Endometrial microvascular endothelial cells (primary cell): ENCODE data around the gene ZNF710. TPM values are rescaled to one million over a fixed set of nuclear protein-coding genes. Genes with fewer than 3 reads are reported as not detected.

Experiments used
- in situ Hi-C: cut with HindIII; loops from 2 replicates; pipeline ENCODE4 v1.10.0; 2017; ENCODE audit warnings: low sequenced_read_pairs, low pct_unique_long_range_greater_than_20kb; ENCODE audit errors: inconsistent ontology term
- total RNA-seq: library from RNA; depleted of rRNA; stranded (reverse); fragments of >200 nt; gene quantifications from one replicate; pipeline ENCODE4 v1.2.3, GENCODE V29; 2015; ENCODE audit errors: inconsistent ontology term

The ZNF710 gene
- total RNA-seq, 1 donor from 2014 or later: 15.2 TPM

DNA sequence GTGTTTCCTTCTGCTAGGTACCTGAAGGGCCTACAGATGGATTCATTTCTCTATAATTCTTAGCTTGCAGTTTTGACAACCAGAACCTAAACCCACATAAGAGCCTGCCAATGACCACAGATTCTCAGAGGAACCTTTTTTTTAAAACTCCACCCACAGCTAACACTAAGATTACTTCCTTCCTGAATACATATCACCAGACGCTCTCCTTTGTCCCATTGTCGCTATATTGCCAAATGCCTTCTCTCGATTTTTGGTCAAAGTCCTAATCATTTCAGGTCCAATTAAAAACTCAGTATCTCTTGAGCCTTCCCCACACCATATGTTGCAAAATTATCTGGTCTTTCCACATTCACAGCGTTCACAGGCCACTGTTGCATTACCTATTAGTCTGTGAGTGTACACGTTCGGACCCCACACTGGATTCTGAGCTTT is 12.4 kb downstream of the ZNF710 start:
- in situ Hi-C loops: no loop called here

DNA sequence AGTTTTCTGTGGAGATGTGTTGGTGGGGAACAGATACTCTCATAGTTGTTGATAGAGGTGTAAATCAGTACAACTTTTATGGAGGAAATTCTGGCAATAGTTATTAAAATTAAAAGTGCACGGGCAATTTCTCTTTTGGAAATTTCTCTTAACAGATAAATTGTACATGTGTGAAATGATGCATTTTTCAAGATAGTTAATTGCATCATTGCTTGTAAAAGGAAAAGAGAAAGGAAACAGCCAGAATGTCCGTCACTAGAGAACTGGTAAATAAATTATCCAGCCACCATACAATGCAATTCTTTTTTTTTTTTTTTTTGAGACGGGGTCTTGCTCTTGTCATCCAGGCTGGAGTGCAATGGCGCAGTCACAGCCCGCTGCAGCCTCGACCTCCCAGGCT is 14.2 kb downstream of the ZNF710 start:
- in situ Hi-C loops: no loop called here

DNA sequence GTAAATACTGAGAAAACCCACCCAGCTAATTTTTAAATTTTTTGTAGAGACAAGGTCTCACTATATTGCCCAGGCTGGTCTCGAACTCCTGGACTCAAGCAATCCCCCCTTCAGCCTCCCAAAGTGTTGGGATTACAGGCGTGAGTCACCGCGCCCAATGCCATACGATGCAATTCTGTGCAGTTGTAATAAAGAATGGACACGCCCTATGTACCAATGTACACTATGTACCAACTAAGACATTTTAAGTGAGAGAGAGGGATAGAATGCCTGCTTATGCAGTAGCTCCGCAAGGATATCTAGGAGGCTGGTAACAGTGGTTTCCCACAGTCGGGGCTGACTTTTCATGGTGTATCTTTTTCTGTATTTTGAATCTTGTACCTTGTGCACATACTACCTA is 14.6 kb downstream of the ZNF710 start:
- in situ Hi-C loops: no loop called here

DNA sequence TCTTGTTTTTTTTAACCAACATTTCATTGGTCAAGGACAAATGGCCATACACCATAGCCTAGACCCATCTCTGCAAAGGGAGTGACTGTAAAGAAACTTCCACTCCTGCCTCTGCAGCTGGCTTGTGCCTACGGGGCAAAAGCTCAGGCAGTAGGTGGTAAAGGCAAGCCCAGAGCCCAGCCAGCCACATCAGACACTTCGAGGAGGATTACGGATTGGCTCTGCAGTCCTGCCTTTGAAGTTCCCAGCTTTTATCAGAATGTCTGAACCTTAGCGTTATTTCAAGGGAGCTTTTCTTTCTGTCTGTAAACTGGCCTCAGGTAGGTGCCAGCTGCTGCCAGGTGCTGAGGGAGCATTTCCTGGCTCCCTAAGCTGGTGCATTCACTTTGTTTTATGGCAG is 15.6 kb downstream of the ZNF710 start:
- in situ Hi-C loops: no loop called here

DNA sequence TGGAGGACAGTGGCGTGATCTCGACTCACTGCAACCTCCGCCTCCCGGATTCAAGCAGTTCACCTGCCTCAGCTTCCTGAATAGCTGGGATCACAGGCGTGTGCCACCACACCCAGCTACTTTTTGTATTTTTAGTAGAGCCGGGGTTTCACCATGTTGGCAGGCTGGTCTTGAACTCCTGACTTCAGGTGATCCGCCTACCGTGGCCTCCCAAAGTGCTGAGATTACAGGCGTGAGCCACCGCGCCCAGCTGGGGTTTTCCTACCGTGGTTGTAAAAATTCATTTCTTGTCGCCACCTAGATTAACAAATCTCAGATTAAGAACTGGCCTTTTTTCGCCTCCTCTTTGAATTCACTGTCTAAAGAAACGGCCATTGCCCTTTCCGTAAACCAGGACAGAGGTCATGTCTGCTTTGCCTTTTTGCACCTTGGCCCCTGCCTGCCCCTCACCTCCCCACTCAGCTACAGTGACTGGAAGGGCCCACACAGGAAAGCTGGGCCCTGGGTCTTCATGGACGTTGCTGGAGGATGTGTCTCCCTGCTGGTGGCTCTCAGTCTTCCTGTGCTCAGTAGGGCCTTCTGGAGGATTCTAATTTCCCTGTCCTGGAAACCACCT is 17.2 kb downstream of the ZNF710 start:
- in situ Hi-C loops: no loop called here

DNA sequence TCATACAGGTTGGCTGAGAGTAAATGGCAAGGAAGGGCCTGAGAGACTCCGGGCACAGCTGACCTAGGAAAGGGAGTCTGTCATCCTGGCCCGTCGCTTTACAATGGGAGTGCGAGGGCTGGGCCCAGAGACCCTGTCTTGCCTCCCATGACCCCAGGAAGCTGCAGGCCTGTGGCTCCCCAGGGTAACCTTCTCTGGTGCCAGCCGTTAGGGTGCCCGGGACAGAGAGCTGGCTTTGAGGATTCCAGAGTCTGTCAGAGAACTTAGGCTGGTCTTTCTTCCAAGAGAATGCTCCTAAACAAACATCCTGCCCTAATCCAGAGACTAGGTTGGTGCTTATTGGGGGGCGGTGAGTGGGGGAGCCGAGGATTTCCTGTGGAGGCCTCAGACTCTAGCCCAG is 18.5 kb downstream of the ZNF710 start:
- in situ Hi-C loops: no loop called here

DNA sequence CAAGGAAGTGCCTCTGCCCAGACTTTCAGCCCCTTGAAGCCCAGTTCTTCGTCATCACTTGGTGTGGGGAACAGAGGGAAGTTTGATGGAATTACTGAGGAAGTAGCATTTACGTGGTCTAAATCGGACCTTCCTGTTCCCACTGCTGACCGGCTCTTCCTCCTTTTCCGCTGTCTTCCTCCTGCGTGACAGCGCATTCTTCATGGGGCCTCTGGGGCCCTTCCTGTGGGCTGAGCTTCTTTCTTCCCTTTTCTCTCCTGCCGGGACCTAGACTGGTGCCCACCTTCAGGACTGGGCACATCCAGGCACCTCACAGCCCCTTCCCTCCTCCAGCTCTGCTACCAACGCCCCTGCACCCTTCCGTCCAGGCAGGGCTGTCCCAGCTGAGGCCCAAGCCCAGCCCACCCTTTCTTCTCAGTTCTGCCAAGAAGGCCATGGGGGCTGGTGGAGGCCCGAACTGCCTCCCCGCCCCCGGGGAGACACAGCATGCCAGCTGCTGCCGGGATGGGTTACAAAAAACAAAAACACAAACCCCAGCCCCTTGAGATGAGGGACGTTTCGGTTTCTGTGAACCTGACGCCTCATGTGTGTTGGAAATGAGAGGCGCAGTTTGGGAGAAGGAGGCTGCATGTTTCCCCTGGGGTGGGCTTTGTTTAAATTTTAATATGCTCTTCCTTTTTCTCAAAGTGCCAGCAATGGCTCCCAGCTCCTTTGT is 19.1 kb downstream of the ZNF710 start:
- in situ Hi-C loops: no loop called here

DNA sequence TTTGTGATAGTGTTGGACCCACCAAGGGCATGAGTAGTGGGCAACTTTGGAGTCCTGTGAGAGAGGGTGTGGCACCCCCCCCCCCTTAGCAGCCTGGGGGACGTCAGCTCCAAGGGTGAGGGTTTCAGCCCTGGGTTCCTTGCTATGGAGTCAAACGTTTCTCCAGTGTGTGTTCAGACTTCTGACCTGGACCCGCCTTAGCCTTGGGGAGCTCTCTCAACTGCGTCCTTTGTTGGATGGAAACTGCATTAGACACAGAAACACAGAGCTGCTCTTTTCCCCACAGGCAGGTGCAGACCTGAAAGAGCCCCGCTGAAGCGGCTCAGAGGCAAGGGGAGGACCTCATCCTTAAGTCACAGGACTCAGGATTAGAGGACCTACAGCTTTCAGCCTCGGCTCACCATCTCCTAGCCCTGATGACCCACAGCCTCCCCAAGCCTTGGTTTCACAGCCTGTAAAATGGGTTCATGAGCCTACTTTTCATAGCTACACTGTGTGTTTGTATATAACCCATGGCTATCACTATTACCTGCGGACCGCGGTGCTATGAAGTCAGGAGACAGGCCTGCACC is 19.9 kb downstream of the ZNF710 start:
- in situ Hi-C loops: no loop called here

DNA sequence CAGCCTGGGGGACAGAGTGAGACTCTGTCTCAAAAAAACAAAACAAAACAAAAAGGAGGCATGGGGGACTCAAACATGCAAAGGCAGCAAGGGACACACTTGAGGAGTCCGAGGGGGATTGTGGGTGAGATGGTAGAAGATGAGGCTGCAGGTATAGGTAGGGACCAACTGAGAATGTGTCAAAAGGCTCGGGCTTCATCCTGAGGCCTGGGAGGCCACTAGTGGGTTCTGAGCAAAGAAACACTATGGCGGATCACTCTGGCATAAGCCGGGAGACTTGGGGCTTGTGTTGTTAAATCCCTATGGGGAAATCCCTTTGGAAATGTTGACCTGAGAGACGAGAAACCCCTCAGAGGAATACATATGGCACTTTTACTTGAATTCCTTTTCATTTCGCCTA is 21.2 kb downstream of the ZNF710 start:
- in situ Hi-C loops: no loop called here

DNA sequence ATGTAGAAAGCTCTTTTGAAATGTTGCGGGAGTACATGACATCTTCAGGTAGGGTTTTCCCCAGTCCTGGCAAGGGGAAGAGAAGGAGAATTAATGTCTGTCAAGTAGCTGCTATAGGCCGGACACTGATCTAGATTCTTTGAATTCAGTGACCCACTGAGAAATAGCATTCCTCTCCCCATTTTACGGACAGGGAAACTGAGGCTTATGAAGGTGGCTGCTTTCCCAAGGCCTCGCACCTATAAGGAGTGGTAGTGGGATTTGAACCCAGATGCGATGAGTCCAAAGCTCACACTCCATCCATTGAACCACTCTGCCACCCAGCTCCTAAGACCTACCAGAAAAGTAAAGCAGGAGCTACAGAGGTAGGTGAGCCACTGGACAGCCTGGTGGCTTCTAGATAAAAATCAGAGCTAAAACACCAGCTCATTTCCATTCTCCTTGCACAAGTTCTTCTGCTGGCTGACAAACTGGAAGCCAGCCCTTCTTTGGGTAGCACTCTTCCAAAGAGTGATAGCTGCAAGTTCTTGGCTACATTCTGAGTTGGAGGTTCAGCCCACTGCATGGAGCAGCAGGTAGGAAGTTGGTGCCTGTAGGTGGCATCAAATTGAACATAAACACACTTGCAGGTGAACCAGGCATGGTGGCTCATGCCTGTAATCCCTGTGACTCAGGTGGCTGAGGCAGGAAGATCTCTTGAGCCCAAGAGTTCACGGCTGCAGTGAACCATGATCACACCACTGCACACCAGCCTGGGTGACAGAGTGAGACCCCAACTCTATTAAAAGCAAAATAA is 22.0 kb downstream of the ZNF710 start:
- in situ Hi-C loops: no loop called here

DNA sequence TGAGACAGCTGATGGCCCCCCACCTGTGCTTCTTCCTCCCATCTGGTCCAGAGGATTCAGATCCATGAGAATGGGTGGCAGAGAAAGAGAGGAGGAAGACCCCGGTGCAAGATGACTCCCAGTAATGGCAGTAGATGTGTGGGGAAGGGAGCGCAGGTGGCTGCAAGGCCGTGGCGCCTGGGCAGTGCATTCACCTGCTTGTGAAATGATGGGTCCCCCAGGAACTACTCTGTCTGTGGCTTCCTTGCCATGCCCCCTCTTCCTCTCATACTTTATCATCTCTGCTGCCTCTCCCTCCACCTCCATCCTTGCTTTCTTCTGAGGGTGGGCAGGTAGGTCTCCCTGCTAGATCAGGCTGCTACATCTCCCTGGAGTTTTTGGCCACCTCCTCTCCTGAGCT is 23.3 kb downstream of the ZNF710 start:
- in situ Hi-C loops: no loop called here

DNA sequence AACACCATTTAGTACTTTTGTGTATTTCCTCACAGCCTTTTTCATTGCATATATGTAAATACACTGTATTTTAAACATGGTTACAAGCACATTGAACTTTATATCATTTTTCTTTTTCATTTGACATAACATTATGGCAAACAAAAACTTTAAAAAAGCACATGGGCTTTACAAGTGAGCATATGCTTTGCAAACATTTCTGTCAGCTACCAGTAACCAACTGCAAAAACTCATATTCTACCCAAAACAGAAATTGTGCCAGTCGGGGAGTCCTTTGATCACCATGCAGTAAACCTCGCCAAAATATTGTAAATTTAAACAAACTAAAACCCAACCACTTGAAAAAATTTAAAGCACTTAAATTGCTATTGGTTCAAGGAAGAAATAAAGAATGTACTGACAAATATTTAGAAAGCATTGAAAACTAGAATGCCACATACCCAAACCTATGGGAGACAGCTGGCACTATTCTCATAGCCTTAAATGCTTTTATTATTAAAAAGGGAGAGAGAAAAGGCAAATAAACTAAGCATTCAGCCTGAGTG is 24.4 kb downstream of the ZNF710 start:
- in situ Hi-C loops: no loop called here

DNA sequence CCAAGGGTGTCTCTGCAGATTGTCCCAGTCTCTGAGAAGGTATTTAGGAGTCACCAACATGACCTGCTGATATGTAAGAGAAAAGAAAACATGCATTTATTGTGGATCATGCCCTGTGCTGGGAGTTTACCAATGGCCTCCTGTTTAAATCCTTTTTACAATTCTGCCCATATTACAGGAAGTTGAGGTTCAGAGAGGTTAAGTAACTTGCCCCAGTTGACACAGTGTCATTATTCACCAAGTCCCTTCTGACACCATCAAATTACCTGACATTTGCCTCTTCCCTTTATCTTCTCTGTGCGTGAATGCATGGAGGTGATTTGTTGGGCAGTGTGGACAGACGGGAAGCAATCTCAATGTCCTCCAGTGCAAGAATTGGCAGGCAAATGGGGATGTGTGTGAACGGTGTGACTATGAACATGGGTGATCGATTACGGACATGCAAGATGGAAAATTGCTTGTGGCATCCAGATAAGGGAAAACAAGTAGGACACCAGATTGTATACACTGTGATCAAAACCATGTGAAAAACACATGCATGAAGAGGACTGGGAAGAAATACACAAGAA is 27.3 kb downstream of the ZNF710 start:
- in situ Hi-C loops: no loop called here

DNA sequence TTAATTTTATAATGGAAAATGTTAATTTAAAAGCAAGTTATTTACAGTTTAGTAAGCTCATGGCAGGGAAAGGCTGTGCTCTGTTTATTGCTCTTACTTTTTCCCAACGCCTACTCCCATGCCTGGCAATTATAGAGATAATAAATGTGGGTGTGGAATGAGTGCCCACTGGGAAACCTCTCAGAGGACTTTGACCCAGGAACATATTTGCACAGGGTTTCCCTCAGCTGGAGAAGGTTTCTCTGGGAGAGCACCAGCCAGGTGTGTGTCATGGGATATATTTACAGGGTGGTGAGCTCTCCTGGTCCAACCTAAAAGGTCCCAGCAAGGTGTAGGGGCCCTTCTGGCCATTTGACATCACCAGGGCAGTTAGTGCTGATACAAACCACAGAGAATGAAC is 27.9 kb downstream of the ZNF710 start:
- in situ Hi-C loops: no loop called here

DNA sequence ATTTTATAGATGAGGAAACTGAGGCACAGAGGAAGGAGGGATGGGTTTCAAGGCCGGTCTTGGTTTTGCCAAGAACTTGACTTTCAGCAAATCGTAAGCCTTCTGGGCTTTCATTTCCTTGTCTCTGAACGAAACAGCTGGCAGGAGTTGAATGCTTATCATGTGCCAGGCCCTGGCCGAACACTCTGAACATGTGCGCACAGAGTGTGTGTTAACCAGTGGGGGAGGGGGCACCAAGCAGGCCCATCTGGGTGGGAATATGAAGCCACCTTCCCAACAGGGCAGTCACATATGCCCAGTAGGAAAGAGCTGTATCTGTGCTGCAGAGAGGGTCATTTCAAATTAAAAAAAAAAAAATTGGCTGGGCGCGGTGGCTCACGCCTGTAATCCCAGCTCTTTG is 29.3 kb downstream of the ZNF710 start:
- in situ Hi-C loops: no loop called here

DNA sequence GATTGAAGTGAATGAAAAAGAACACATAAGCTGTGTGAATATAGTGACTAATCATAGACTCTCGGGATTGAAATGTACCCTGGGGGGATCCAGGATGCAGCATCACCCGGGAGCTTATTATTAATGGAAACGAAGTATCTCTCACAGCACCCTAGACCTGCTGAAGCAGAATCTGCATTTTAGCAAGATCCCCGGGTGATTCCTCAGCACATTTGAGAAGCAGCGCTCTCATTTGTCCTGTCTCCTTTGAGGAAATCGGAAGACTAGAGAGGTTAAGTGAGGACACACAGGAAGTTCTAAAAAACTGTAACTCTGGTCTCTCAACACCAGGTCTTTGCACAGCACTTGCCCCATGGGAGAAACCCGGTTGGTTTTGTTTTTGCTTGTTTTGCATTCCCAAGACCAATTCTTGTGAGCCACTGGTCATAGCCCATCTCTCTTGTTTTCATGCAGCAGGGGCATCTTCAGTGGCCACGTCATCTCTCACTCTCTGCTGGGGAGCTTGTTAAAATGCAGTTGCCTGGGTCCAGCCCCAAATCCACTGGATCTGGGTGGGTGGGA is 30.2 kb downstream of the ZNF710 start:
- in situ Hi-C loops: no loop called here

DNA sequence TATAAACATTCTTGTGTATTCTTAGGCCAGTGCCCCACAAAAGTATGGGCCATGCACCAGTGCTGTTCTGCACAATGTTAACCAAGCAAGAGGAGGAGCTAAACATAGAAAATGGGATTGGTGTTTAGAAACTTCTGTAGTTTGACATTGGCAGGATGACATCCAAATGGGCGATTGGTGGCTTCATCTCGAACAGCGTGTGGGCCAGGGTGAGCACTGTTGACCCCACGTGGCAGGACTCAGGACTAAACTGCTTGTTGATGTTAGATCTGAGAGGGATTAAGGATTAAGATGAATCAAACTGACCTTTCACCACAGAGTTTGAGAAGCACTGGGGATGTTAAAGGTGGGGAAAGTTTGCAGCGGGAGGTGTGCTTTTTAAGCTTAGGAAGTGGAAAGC is 31.9 kb downstream of the ZNF710 start:
- in situ Hi-C loops: no loop called here

DNA sequence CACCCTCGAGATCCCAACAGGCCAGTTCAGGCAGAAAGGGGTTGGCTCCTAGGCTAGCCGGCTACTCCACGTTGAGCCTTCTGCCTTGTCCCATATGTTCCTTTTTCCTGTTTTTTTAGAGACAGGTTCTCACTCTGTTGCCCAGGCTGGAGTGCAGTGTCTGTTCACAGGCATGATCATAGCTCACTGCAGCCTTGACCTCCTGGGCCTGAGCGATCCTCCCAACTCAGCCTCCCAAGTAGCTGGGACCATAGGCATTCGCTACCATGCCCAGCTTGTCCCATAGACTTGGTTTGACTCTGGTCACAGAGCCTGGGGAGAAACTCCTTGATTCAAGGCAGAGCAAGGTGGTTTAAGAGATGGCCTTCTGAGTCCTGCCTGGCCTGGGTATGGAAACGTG is 32.3 kb downstream of the ZNF710 start:
- in situ Hi-C loops: no loop called here
